Smooth muscle cell of the brain vasculature (primary cell): Measurements from ENCODE around the gene OR4Q2.
"Not testable (repeated sequence)": the region's sequence is repeated elsewhere in the genome, so short reads cannot be mapped to it uniquely, and the experiment has no call there.

Source experiments
- DNase-seq: peaks from one replicate; pipeline ENCODE4 v3.0.0-alpha.2; 2012; ENCODE audit warnings: low read depth, low spot score

OR4Q2 gene

DNA sequence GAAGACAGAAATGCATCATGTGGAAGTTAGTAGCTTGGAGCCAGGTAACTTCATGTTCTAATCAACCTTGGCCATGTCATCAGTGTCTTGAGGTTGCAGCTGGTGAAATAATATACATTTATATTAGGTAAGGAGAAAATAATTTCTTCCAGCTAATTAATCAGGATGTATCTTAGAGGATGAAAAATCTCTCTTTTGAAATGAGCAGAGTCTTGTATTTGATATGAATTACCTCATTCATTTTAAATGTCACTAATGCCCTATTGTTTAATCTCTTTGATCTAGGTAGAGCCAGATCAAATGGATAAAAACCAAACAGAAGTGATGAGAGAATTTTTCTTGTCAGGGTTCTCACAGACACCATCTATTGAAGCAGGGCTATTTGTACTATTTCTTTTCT, at the start of gene OR4Q2:
Gene OR4Q2, plus strand, starts transcription at position 301 of the 400 bp plus-strand sequence.
- no peak for DNase-seq

DNA sequence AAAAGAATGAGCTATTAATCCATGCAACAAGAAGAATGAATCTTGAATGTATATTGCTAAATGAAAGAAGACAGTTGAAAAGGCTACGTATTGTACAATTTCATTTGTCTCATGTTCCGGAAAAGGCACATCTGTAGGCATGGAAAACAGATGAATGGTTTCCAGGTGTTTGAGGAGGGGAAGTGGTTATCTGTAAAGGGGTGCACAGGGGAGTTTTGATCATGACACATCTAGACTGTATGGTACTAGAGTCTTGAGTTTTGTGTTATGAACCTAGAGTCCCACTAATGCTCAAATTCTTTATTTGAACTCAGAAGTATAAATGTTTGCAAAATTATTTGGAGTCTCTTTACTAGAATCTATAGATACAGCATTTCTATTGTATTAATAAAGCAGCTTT, 32.2 kb upstream of the OR4Q2 start:
- DNase-seq, result not testable (repeated sequence)

DNA sequence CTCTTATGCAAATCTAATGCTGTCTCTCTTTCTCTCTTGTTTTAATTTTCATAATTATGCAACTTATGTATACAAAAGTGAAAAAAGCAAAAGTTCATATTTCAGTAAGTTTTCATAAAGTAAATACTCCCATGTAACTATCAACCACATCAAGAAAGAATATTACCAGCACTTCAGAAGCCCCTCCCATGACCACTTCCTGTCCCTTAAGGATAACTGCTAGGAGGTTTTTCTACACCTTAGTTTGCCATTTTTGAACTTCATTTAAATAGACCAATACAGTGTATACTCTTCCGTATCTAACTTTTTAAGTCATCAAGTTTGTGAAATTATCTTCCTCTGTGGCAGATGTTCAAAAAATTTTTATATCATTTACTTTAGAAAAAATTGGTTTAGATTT, 27.1 kb upstream of the OR4Q2 start:
- DNase-seq, result no peak

DNA sequence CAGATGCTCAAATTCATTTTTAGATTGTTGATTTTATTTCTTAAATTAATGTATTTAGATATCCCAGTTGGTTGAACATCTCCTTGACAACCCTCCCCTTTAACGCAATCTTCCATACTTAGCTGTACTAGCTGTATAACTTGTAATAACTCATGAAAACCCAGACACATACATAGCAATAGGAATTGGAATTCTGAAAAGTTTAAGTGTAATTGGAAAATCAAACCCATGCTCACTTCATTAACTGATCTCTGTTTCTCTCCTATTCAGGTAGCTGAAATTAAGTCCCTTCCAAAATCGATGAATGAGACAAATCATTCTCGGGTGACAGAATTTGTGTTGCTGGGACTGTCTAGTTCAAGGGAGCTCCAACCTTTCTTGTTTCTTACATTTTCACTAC, 26.7 kb upstream of the OR4Q2 start, which contains the start of gene OR4K15:
Gene OR4K15, plus strand, starts transcription at position 301 of the 400 bp plus-strand sequence. Its CDS starts 0 bp downstream, at position 301.
- DNase-seq, result no peak

DNA sequence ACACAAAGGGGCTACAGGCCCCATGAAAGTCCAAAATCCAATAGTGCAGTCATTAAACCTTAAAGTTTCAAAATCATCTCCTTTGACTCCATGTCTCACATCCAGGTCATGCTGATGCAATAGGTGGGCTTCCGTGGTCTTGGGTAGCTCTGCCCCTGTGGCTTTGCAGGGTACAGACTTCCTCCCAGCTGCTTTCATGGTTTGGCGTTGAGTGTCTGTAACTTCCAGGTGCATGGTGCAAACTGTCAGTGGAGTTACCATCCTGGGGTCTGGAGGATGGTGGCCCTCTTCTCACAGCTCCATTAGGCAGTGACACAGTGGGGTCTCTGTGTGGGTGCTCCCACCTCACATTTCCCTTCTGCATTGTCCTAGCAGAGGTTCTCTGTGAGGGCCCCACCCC, 8.5 kb upstream of the OR4Q2 start:
- DNase-seq, result no peak

DNA sequence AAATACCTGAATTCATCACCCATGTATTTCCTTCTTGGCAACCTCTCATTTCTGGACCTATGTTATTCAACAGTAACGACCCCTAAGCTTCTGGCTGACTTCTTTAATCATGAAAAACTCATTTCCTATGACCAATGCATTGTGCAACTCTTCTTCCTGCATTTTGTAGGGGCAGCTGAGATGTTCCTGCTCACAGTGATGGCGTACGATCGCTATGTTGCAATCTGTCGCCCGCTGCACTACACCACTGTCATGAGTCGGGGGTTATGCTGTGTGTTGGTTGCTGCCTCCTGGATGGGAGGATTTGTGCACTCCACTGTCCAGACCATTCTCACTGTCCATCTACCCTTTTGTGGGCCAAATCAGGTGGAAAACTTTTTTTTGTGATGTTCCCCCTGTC, 356 bp downstream of the OR4Q2 start:
- no peak for DNase-seq

DNA sequence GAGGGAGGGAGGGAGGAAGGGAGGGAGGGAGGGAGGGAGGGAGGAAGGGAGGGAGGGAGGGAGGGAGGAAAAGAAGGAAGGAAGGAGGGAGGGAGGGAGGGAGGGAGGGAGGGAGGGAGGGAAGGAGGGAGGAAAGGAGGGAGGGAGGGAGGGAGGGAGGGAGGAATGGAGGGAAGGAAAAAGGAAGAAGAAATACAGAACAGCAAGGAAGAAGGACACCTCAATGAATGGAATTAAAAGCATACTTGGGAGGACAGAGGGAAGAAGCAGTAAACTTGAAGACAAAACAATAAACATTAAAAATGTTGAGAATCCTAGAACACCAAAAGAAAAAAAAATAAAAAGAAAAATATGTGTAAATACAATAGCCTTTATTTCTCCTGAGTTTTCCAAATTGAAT, 6.2 kb downstream of the OR4Q2 start:
- DNase-seq, result no peak

DNA sequence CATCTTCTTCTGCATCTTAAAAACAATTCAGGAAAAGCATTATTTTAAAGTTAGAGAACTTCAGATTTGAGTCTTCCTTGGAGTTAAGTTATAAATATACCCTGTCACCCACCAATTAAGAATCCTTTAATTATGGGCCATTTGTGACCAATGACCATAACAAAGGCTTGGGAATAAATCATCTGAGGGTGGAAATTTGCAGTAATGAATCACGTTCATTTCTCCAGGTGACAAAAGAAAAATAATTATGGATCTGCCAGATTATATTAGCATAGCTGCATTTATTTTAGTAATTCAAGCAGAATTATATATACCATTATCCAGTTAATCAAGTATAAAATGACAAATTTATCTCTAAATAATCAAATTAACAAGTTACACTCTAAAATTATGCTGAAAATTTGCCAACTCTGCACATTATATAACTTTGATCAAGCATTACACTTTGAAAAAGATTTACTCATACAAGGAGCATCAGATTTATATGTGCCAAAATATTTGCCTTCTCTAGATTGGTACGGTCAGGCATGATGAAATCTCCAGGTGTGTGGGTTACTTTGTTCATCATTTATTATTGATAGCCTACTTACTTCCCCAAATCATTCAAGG, 17.4 kb downstream of the OR4Q2 start, which contains the start of gene OR4K14:
Gene OR4K14, minus strand, starts transcription at position 51 of the 609 bp plus-strand sequence. CDS start 4,114 bp downstream, outside the sequence.
- DNase-seq, result no peak

DNA sequence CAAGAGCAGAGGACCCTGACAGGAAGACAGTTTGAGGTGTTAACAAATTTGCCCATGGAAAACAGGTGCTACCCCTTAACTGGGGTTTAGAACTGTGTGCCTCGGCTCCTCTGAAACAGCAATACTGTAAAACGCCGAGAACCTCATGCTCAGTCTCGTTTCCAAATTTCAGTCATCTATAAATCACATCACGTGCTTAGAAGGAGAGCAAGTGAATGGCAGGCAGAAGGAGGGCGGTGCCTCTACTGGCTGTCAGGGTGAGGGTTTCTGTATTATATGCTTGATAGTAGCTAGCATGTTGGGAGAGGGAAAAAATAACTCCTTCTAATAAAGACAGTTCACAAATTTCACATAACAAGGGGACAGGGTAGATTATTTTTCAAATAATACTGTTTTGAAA, 29.1 kb downstream of the OR4Q2 start:
- no peak for DNase-seq

DNA sequence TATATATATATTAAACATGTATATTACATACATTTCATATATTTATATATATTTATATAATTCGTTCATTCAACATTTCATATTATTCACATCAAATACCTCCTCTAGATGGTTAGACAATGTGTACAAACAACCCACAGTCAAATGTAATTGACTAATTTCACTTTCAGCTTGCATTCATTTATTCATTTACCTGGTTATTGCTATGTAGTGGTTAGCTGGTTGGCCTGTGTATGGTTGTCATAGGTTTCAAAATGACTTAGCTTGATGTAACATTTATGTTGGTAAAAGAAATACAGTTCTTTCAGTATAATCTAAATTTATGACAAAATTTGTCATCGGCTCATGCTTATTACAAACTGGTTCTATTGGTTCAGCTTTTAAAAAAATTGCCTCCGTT, 33.5 kb downstream of the OR4Q2 start:
- no peak for DNase-seq

DNA sequence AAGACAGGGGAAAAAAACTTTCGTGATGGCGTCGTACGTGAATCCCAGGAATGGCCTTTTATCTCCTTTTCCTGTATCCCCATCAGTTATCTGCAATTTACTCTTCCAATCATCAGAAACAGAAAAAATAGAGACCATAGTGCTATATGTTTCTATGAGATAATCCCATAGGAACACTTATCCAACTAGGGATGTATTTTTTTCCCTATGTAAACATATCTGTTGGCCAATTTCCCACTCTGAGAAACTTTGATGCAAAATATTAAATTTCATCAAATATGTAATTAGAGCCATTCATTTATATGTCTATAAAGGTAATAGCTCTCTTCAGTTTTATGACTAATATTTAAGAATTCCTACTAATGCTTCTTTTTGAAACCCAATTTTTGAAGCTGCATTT, 34.0 kb downstream of the OR4Q2 start, which contains the start of gene OR4K13:
Gene OR4K13, minus strand, starts transcription at position 101 of the 400 bp plus-strand sequence. CDS start 1,280 bp downstream, outside the sequence.
- DNase-seq, result no peak

DNA sequence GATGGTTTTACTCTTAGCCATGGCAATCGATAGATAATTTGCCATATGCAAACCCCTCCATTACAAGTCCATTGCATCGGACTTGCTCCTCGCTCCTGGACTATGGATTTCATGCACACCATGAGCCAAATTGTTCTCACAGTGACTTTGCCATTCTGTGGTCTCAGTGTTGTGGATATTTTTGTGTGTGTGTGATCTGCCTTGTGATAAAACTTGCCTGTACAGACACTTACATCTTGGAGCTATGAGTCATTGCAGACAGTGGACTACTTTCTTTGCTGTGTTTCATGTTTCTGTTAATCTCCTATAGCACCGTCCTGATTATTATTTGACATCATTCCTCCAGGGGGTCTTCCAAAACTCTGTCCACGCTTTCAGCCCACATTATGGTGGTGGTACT, 42.3 kb downstream of the OR4Q2 start:
- no peak for DNase-seq

DNA sequence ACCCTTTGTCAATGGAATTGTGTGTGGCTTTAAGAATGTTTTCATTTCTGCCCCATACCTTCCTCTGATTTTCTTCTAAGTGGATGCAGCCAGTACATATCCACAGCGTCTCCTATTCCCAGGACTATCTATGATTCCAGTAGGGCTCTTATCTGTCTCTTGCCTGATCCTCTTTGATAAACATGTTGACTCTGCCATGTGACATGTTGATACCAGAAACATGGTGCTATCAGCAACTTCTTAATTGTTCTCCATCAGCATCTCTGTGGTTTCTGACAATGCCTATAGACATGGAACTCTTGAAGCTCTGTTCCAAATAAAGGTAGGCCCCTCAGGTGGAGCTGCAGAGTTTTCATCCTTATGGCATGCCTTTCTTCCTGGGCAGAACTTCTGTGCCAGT, 46.2 kb downstream of the OR4Q2 start:
- DNase-seq, result no peak
